T-helper 1 cell (primary cell): ENCODE measurements around the gene SPOP.
"Not testable (repeated sequence)": the region's sequence is repeated elsewhere in the genome, so short reads cannot be mapped to it uniquely, and the experiment has no call there.

Source experiments
- DNase-seq, 5 donors: peaks; one replicate each; pipeline ENCODE4 v3.0.0-alpha.2; 2012 to 2020

SPOP gene

GRCh38 chr17:49695698-49696232 lies 17.9 kb upstream of the SPOP start:
- DNase-seq: no peak

- DNase-seq: peak; percentile 28 to 69 (median 53)
Observed at GRCh38 chr17:49694847-49695697, 17.2 kb upstream of the SPOP start.

- no peak for DNase-seq
Observed at GRCh38 chr17:49692751-49693150, 14.9 kb upstream of the SPOP start.

GRCh38 chr17:49691677-49692191 lies 13.8 kb upstream of the SPOP start:
- DNase-seq: no peak

- no peak for DNase-seq
Observed at GRCh38 chr17:49691086-49691676, 13.3 kb upstream of the SPOP start.

- DNase-seq: no peak
Observed at GRCh38 chr17:49690256-49690655, 12.4 kb upstream of the SPOP start.

GRCh38 chr17:49688848-49689247 lies 11.0 kb upstream of the SPOP start:
- DNase-seq: no peak

- DNase-seq: peak in 1 of 5 donors; percentile 60
Observed at GRCh38 chr17:49687878-49688491, 10.1 kb upstream of the SPOP start.

GRCh38 chr17:49681106-49681979 lies 3.4 kb upstream of the SPOP start:
- no peak for DNase-seq

- no peak for DNase-seq
Observed at GRCh38 chr17:49680314-49680713, 2.4 kb upstream of the SPOP start.

- DNase-seq: peak; percentile 94 to 97 (median 96)
Observed at GRCh38 chr17:49677134-49677932, 564 bp downstream of the SPOP start.

- DNase-seq: peak in 4 of 5 donors; percentile 10 to 73 (median 32)
Observed at GRCh38 chr17:49676276-49676868, 1.5 kb downstream of the SPOP start.

- no peak for DNase-seq
Observed at GRCh38 chr17:49674507-49674906, 3.4 kb downstream of the SPOP start.

GRCh38 chr17:49673679-49674078 lies 4.2 kb downstream of the SPOP start:
- DNase-seq: not testable (repeated sequence)

GRCh38 chr17:49670641-49671040 lies 7.3 kb downstream of the SPOP start:
- no peak for DNase-seq

- no peak for DNase-seq
Observed at GRCh38 chr17:49670002-49670401, 7.9 kb downstream of the SPOP start.

GRCh38 chr17:49667854-49668253 lies 10.0 kb downstream of the SPOP start:
- no peak for DNase-seq

GRCh38 chr17:49664706-49665211 lies 13.1 kb downstream of the SPOP start:
- DNase-seq: no peak

GRCh38 chr17:49659661-49660382 lies 18.1 kb downstream of the SPOP start:
- no peak for DNase-seq

- DNase-seq: no peak
Observed at GRCh38 chr17:49656247-49656646, 21.6 kb downstream of the SPOP start.
